ENCODE results near the gene AHCYL1.

AHCYL1 gene

GRCh38 chr1:109974191-109974590 lies 10.4 kb upstream of the AHCYL1 start:
- Histone ChIP-seq H3K27ac (ENCODE audit: insufficient read depth, low read depth, low read length, poor library complexity, severe bottlenecking) (no peak overlapping the region), H3K27me3 (ENCODE audit: control insufficient read depth, insufficient read depth, low read length, poor library complexity, severe bottlenecking) (no peaks in the 10 kb centered on the region), H3K9me3 (ENCODE audit: control insufficient read depth, low read length) (no peaks in the 10 kb centered on the region), H3K4me3 (ENCODE audit: insufficient read depth, low read depth, low read length) (no peak overlapping the region), H3K36me3 (ENCODE audit: control insufficient read depth, insufficient read depth, low read length) (no peaks in the 10 kb centered on the region), H3K4me1 (ENCODE audit: control insufficient read depth, insufficient read depth, low read length) (no peaks in the 10 kb centered on the region)
- 95 to 100% methylated on average over 3 of the region's 3 CpGs for WGBS, 2 experiments

- no peaks in the 10 kb centered on the region for H3K9me3 ChIP-seq (ENCODE audit: control insufficient read depth, low read length)
- H3K27me3 ChIP-seq (ENCODE audit: control insufficient read depth, insufficient read depth, low read length, poor library complexity, severe bottlenecking) = no peaks in the 10 kb centered on the region
- 91 to 98% methylated on average over 3 of the region's 3 CpGs for WGBS, 2 experiments
- H3K4me1 ChIP-seq (ENCODE audit: control insufficient read depth, insufficient read depth, low read length) = no peaks in the 10 kb centered on the region
- H3K27ac ChIP-seq (ENCODE audit: insufficient read depth, low read depth, low read length, poor library complexity, severe bottlenecking) = no peak overlapping the region
- H3K4me3 ChIP-seq (ENCODE audit: insufficient read depth, low read depth, low read length) = no peak overlapping the region
- H3K36me3 ChIP-seq (ENCODE audit: control insufficient read depth, insufficient read depth, low read length) = no peaks in the 10 kb centered on the region
Measured at GRCh38 chr1:109975718-109976117, 8.8 kb upstream of the AHCYL1 start.

GRCh38 chr1:109976762-109977161 lies 7.8 kb upstream of the AHCYL1 start:
- 94 to 97% methylated on average over 4 of the region's 4 CpGs for WGBS, 2 experiments
- H3K4me1 ChIP-seq (ENCODE audit: control insufficient read depth, insufficient read depth, low read length) = no peaks in the 10 kb centered on the region

GRCh38 chr1:109977225-109977624 lies 7.3 kb upstream of the AHCYL1 start:
- Histone ChIP-seq H3K27ac (ENCODE audit: insufficient read depth, low read depth, low read length, poor library complexity, severe bottlenecking) (no peak overlapping the region), H3K36me3 (ENCODE audit: control insufficient read depth, insufficient read depth, low read length) (no peaks in the 10 kb centered on the region), H3K4me1 (ENCODE audit: control insufficient read depth, insufficient read depth, low read length) (no peaks in the 10 kb centered on the region), H3K27me3 (ENCODE audit: control insufficient read depth, insufficient read depth, low read length, poor library complexity, severe bottlenecking) (no peaks in the 10 kb centered on the region), H3K4me3 (ENCODE audit: insufficient read depth, low read depth, low read length) (no peak overlapping the region), H3K9me3 (ENCODE audit: control insufficient read depth, low read length) (no peaks in the 10 kb centered on the region)
- WGBS, 2 experiments = 93 to 98% methylated on average over 8 of the region's 8 CpGs

More at GRCh38 chr1:109976762-109977161, 7.8 kb upstream of the AHCYL1 start:
- Histone ChIP-seq H3K9me3 (ENCODE audit: control insufficient read depth, low read length) (no peaks in the 10 kb centered on the region), H3K4me3 (ENCODE audit: insufficient read depth, low read depth, low read length) (no peak overlapping the region), H3K27me3 (ENCODE audit: control insufficient read depth, insufficient read depth, low read length, poor library complexity, severe bottlenecking) (no peaks in the 10 kb centered on the region), H3K27ac (ENCODE audit: insufficient read depth, low read depth, low read length, poor library complexity, severe bottlenecking) (no peak overlapping the region), H3K36me3 (ENCODE audit: control insufficient read depth, insufficient read depth, low read length) (no peaks in the 10 kb centered on the region)

GRCh38 chr1:109977657-109978378 lies 6.7 kb upstream of the AHCYL1 start:
- 94 to 95% methylated on average over 12 of the region's 12 CpGs for WGBS, 2 experiments
- Histone ChIP-seq H3K27ac (ENCODE audit: insufficient read depth, low read depth, low read length, poor library complexity, severe bottlenecking) (no peak overlapping the region), H3K4me1 (ENCODE audit: control insufficient read depth, insufficient read depth, low read length) (no peaks in the 10 kb centered on the region), H3K27me3 (ENCODE audit: control insufficient read depth, insufficient read depth, low read length, poor library complexity, severe bottlenecking) (no peaks in the 10 kb centered on the region), H3K36me3 (ENCODE audit: control insufficient read depth, insufficient read depth, low read length) (no peaks in the 10 kb centered on the region), H3K9me3 (ENCODE audit: control insufficient read depth, low read length) (no peaks in the 10 kb centered on the region), H3K4me3 (ENCODE audit: insufficient read depth, low read depth, low read length) (no peak overlapping the region)

- Histone ChIP-seq H3K27me3 (ENCODE audit: control insufficient read depth, insufficient read depth, low read length, poor library complexity, severe bottlenecking) (no peaks in the 10 kb centered on the region), H3K27ac (ENCODE audit: insufficient read depth, low read depth, low read length, poor library complexity, severe bottlenecking) (no peak overlapping the region), H3K4me3 (ENCODE audit: insufficient read depth, low read depth, low read length) (no peak overlapping the region), H3K36me3 (ENCODE audit: control insufficient read depth, insufficient read depth, low read length) (no peaks in the 10 kb centered on the region), H3K4me1 (ENCODE audit: control insufficient read depth, insufficient read depth, low read length) (no peaks in the 10 kb centered on the region), H3K9me3 (ENCODE audit: control insufficient read depth, low read length) (no peaks in the 10 kb centered on the region)
- WGBS, 2 experiments = 93% methylated on average over 9 of the region's 9 CpGs
Measured at GRCh38 chr1:109978761-109979488, 5.6 kb upstream of the AHCYL1 start.

GRCh38 chr1:109979489-109980091 lies 5.0 kb upstream of the AHCYL1 start:
- H3K27ac ChIP-seq (ENCODE audit: insufficient read depth, low read depth, low read length, poor library complexity, severe bottlenecking) = no peak overlapping the region
- H3K36me3 ChIP-seq (ENCODE audit: control insufficient read depth, insufficient read depth, low read length) = no peaks in the 10 kb centered on the region
- 91 to 92% methylated on average over 5 of the region's 5 CpGs for WGBS, 2 experiments
- no peaks in the 10 kb centered on the region for H3K27me3 ChIP-seq (ENCODE audit: control insufficient read depth, insufficient read depth, low read length, poor library complexity, severe bottlenecking)
- no peak overlapping the region for H3K4me3 ChIP-seq (ENCODE audit: insufficient read depth, low read depth, low read length)
- no peaks in the 10 kb centered on the region for H3K4me1 ChIP-seq (ENCODE audit: control insufficient read depth, insufficient read depth, low read length)
- H3K9me3 ChIP-seq (ENCODE audit: control insufficient read depth, low read length) = no peaks in the 10 kb centered on the region

GRCh38 chr1:109980324-109981003 lies 4.1 kb upstream of the AHCYL1 start:
- H3K27ac ChIP-seq (ENCODE audit: insufficient read depth, low read depth, low read length, poor library complexity, severe bottlenecking) = no peak overlapping the region
- no peak overlapping the region for H3K4me3 ChIP-seq (ENCODE audit: insufficient read depth, low read depth, low read length)
- WGBS, 2 experiments = 76 to 79% methylated on average over 6 of the region's 6 CpGs
- H3K36me3 ChIP-seq (ENCODE audit: control insufficient read depth, insufficient read depth, low read length) = no peaks in the 10 kb centered on the region
- H3K27me3 ChIP-seq (ENCODE audit: control insufficient read depth, insufficient read depth, low read length, poor library complexity, severe bottlenecking) = no peaks in the 10 kb centered on the region
- no peaks in the 10 kb centered on the region for H3K4me1 ChIP-seq (ENCODE audit: control insufficient read depth, insufficient read depth, low read length)
- no peaks in the 10 kb centered on the region for H3K9me3 ChIP-seq (ENCODE audit: control insufficient read depth, low read length)

- WGBS, 2 experiments = 78 to 80% methylated on average over 4 of the region's 4 CpGs
- Histone ChIP-seq H3K4me1 (ENCODE audit: control insufficient read depth, insufficient read depth, low read length) (peaks cover 2% of the 10 kb centered on the region), H3K9me3 (ENCODE audit: control insufficient read depth, low read length) (no peaks in the 10 kb centered on the region), H3K36me3 (ENCODE audit: control insufficient read depth, insufficient read depth, low read length) (no peaks in the 10 kb centered on the region), H3K27me3 (ENCODE audit: control insufficient read depth, insufficient read depth, low read length, poor library complexity, severe bottlenecking) (no peaks in the 10 kb centered on the region), H3K27ac (ENCODE audit: insufficient read depth, low read depth, low read length, poor library complexity, severe bottlenecking) (no peak overlapping the region), H3K4me3 (ENCODE audit: insufficient read depth, low read depth, low read length) (no peak overlapping the region)
Measured at GRCh38 chr1:109981004-109981335, 3.6 kb upstream of the AHCYL1 start.

Measured in ectodermal cell (in vitro differentiated cells).